Activated T-cell treated with anti-CD3 and anti-CD28 coated beads for 4 hours (primary cell): ENCODE results near the gene PQBP1.

Experiments
- DNase-seq: peaks from one replicate; pipeline ENCODE4 v3.0.0-alpha.2; 2020

PQBP1 gene

GRCh38 chrX:48902776-48903175, 5.0 kb downstream of the PQBP1 start:
- no peak for DNase-seq

- no peak for DNase-seq
These were observed 5.6 kb downstream of the PQBP1 start for GRCh38 chrX:48903290-48903689.

- DNase-seq: no peak
These were observed 6.5 kb downstream of the PQBP1 start for GRCh38 chrX:48904180-48904579.

GRCh38 chrX:48904626-48905025, 6.9 kb downstream of the PQBP1 start:
- DNase-seq: no peak

- no peak for DNase-seq
These were observed 7.5 kb downstream of the PQBP1 start for GRCh38 chrX:48905090-48905790.

- DNase-seq: no peak
These were observed 10.9 kb downstream of the PQBP1 start for GRCh38 chrX:48908600-48908999.

GRCh38 chrX:48909703-48910294, 12.1 kb downstream of the PQBP1 start:
- no peak for DNase-seq

- no peak for DNase-seq
These were observed 13.2 kb downstream of the PQBP1 start for GRCh38 chrX:48910926-48911411.

GRCh38 chrX:48911412-48912182, 13.9 kb downstream of the PQBP1 start, which contains the start of gene SLC35A2:
SLC35A2 (minus strand) TSS chrX:48911646; CDS start chrX:48911636, 10 bp downstream.
- peak; percentile 84 for DNase-seq

- no peak for DNase-seq
These were observed 16.1 kb downstream of the PQBP1 start for GRCh38 chrX:48913605-48914366.

- no peak for DNase-seq
These were observed 17.1 kb downstream of the PQBP1 start for GRCh38 chrX:48914593-48915493.

GRCh38 chrX:48917139-48918001, 19.6 kb downstream of the PQBP1 start:
- peak; percentile 76 for DNase-seq

- DNase-seq: no peak
These were observed 20.5 kb downstream of the PQBP1 start for GRCh38 chrX:48918301-48918642.

- peak; percentile 81 for DNase-seq
These were observed 21.1 kb downstream of the PQBP1 start, which contains the start of gene PIM2 for GRCh38 chrX:48918643-48919340. PIM2 (minus strand) TSS chrX:48919024; CDS start chrX:48918834, 190 bp downstream.

- no peak for DNase-seq
These were observed 21.7 kb downstream of the PQBP1 start for GRCh38 chrX:48919360-48919841.

GRCh38 chrX:48919947-48920717, 22.4 kb downstream of the PQBP1 start:
- DNase-seq: no peak

GRCh38 chrX:48920718-48921104, 23.0 kb downstream of the PQBP1 start:
- DNase-seq: no peak

GRCh38 chrX:48923771-48924170, 26.0 kb downstream of the PQBP1 start:
- DNase-seq: no peak

GRCh38 chrX:48924270-48924669, 26.5 kb downstream of the PQBP1 start:
- no peak for DNase-seq
